ENCODE data around the gene GPATCH1. TPM values are rescaled to one million over a fixed set of nuclear protein-coding genes. Genes with fewer than 3 reads are reported as not detected.
A peak's percentile ranks its signal among the peaks of the same experiment; 100 is the strongest.

GPATCH1 gene
- total RNA-seq, 2 donors from 2014 or later, result 7.9 to 12.2 TPM

- 5% methylated on average over 76 of the region's 86 CpGs for WGBS
- Histone ChIP-seq H3K27me3 (replicated peaks; ENCODE audit: insufficient read depth) (no peaks in the 10 kb centered on the region), H3K27ac (peak within 1 kb of the TSS; percentile 89 to 94), H3K9me3 (no peaks in the 10 kb centered on the region), H3K4me1 (replicated peaks) (no peaks in the 10 kb centered on the region), H3K4me3 (peak within 1 kb of the TSS; percentile 69 to 88), H3K36me3 (no peaks in the 10 kb centered on the region)
- peak; percentile 72 for DNase-seq (ENCODE audit: low spot score)
- TF ChIP-seq POLR2A (IDR thresholded peaks at IDR 0.05), result peak; percentile 61
- TF ChIP-seq POLR2AphosphoS5 (IDR thresholded peaks at IDR 0.05), result no peak
- intact Hi-C loops (cut with DNase I), result no loop called here
Observed at GRCh38 chr19:33064792-33065550, 16.0 kb upstream of the GPATCH1 start, which contains the start of gene RHPN2. Gene RHPN2, minus strand, starts transcription at chr19:33064888. Its CDS starts 36 bp downstream, at chr19:33064852.

DNA sequence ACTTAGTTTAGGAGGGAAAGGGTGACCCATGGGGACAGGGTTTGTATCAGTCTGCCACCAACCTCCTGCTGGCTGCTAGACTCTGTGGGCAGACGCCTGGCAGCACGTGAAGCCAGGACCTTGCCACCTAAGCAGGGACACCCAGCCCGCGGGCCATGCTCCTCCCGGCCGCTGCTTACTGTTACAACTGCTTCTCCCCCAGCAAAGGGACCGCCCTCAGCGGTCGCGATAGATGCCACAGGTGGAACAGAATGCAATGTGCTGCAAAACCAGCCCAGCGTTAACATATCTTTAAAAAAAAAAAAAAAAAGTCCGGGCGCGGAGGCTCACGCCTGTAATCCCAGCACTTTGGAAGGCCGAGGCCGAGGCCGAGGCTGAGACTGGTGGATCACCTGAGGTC lies 14.4 kb upstream of the GPATCH1 start:
- DNase-seq (ENCODE audit: low spot score), result no peak
- TF ChIP-seq POLR2AphosphoS5 (IDR thresholded peaks at IDR 0.05) (no peak), CTCF (IDR thresholded peaks at IDR 0.05) (no peak), POLR2A (IDR thresholded peaks at IDR 0.05) (no peak)
- Histone ChIP-seq H3K4me3 (no peak overlapping the region), H3K27ac (no peak overlapping the region), H3K9me3 (no peaks in the 10 kb centered on the region), H3K36me3 (no peaks in the 10 kb centered on the region), H3K27me3 (replicated peaks; ENCODE audit: insufficient read depth) (no peaks in the 10 kb centered on the region), H3K4me1 (replicated peaks) (no peaks in the 10 kb centered on the region)
- intact Hi-C loops (cut with DNase I), result no loop called here
- WGBS, result 88% methylated on average over 18 of the region's 18 CpGs

DNA sequence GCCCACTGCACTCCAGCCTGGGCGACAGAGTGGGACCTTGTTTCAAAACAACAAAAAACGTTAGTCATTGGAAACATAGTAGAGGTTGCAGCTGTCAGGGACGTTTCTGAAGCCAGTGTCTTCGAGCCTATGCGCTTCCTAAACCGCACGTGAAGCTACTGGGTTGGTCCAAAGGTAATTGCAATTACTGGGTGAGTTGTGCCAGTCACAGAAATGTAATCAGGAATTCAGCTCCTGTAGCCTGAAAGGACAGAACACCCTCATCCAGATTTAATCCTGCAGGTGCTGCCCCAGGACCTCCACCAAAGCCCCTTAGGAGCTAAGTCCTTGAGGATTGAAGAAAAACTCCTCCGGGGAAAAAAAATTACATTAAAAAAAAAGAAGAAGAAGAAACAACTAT lies 13.9 kb upstream of the GPATCH1 start:
- Histone ChIP-seq H3K4me3 (no peak overlapping the region), H3K27me3 (replicated peaks; ENCODE audit: insufficient read depth) (no peaks in the 10 kb centered on the region), H3K36me3 (no peaks in the 10 kb centered on the region), H3K27ac (no peak overlapping the region), H3K9me3 (no peaks in the 10 kb centered on the region), H3K4me1 (replicated peaks) (no peaks in the 10 kb centered on the region)
- no peak for TF ChIP-seq CTCF (IDR thresholded peaks at IDR 0.05)
- no peak for TF ChIP-seq POLR2AphosphoS5 (IDR thresholded peaks at IDR 0.05)
- TF ChIP-seq POLR2A (IDR thresholded peaks at IDR 0.05), result no peak
- WGBS, result 73% methylated on average over 7 of the region's 8 CpGs
- intact Hi-C loops (cut with DNase I), result no loop called here
- no peak for DNase-seq (ENCODE audit: low spot score)

GRCh38 chr19:33071887-33072286 lies 9.1 kb upstream of the GPATCH1 start:
- 83% methylated on average over 7 of the region's 7 CpGs for WGBS
- H3K4me3 ChIP-seq, result no peak overlapping the region
- TF ChIP-seq CTCF (IDR thresholded peaks at IDR 0.05) (no peak), POLR2A (IDR thresholded peaks at IDR 0.05) (no peak), POLR2AphosphoS5 (IDR thresholded peaks at IDR 0.05) (no peak)
- H3K4me1 ChIP-seq (replicated peaks), result no peaks in the 10 kb centered on the region
- no peaks in the 10 kb centered on the region for H3K36me3 ChIP-seq
- H3K9me3 ChIP-seq, result no peaks in the 10 kb centered on the region
- DNase-seq (ENCODE audit: low spot score), result no peak
- intact Hi-C loops (cut with DNase I), result no loop called here
- no peak overlapping the region for H3K27ac ChIP-seq
- no peaks in the 10 kb centered on the region for H3K27me3 ChIP-seq (replicated peaks; ENCODE audit: insufficient read depth)

DNA sequence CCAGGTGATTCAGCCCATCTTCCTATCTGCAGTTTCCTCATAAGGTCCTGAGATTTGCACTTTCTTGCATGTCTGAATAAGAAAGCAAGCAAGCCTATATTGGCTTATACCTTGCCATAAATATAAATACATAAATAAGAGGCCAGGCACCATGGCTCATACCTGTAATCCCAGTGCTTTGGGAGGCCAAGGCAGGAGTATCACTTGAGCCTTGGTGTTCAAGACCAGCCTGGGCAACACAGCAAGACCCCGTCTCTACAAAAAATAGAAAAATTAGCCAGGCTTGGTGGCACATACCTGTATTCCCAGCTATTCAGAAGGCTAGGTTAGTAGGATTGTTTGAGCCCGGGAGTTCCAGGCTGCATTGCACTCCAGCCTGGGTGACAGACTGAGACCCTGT lies 5.5 kb upstream of the GPATCH1 start:
- no peak for DNase-seq (ENCODE audit: low spot score)
- intact Hi-C loops (cut with DNase I), result no loop called here
- H3K27me3 ChIP-seq (replicated peaks; ENCODE audit: insufficient read depth), result no peaks in the 10 kb centered on the region
- H3K4me3 ChIP-seq, result no peak overlapping the region
- H3K27ac ChIP-seq, result no peak overlapping the region
- TF ChIP-seq CTCF (IDR thresholded peaks at IDR 0.05), result no peak
- TF ChIP-seq POLR2AphosphoS5 (IDR thresholded peaks at IDR 0.05), result no peak
- TF ChIP-seq POLR2A (IDR thresholded peaks at IDR 0.05), result no peak
- H3K4me1 ChIP-seq (replicated peaks), result no peaks in the 10 kb centered on the region
- H3K9me3 ChIP-seq, result no peaks in the 10 kb centered on the region
- H3K36me3 ChIP-seq, result no peaks in the 10 kb centered on the region
- WGBS, result 88% methylated on average over 2 of the region's 2 CpGs

Data from prostate gland (tissue), 2 donors.